ENCODE data around the gene LAMC2.

- TF ChIP-seq BRF2 (IDR thresholded peaks at IDR 0.05; ENCODE audit: borderline replicate concordance, insufficient read depth, insufficient read length) (no peak), HMGN3 (IDR thresholded peaks at IDR 0.05; ENCODE audit: borderline replicate concordance, extremely low read depth, insufficient read length, low read depth, low read length) (no peak), POLR2B (IDR thresholded peaks at IDR 0.05; ENCODE audit: low read depth, partially characterized antibody) (no peak)
Measured at GRCh38 chr1:183212870-183213269, 26.8 kb downstream of the LAMC2 start.
